H1 (cell line): ENCODE measurements around the gene SKAP2. TPM values are rescaled to one million over a fixed set of nuclear protein-coding genes. Genes with fewer than 3 reads are reported as not detected.

Experiments used
- CTCF ChIA-PET: fragments of 300-600 bp; sonication (Branson Sonifier 250); formaldehyde crosslinking; loops from one replicate; lab custom pipeline; 2021; ENCODE audit not compliant: partially characterized antibody; lab: Charles Lee
- POLR2A ChIA-PET: fragments of 300-600 bp; sonication (Branson Sonifier 250); formaldehyde crosslinking; loops from one replicate; lab custom pipeline; 2021; ENCODE audit warnings: inconsistent platforms; ENCODE audit not compliant: partially characterized antibody; lab: Charles Lee
- DNase-seq, 2 experiments: peaks; one replicate each; pipeline versions ENCODE4 v3.0.0 to v3.0.0-alpha.2; 2010 to 2022; ENCODE audit warnings: low spot score in 2 of 2, low read depth in 1 of 2, mixed read lengths in 1 of 2
- FAIRE-seq: peaks from 2 replicates; lab custom pipeline; 2011; peaks lifted over from hg19 to GRCh38; lab: Jason Lieb, UNC
- H2AFZ ChIP-seq: 2 replicates; pipeline ENCODE4 v1.8.1; 2012; ENCODE audit warnings: low read length, inconsistent platforms
- H2AK5ac ChIP-seq: 2 replicates; pipeline ENCODE4 v1.6.1; 2013; ENCODE audit warnings: low read depth, low read length
- H2BK120ac ChIP-seq: replicated peaks from 2 replicates; pipeline ENCODE3; 2013; ENCODE audit warnings: low read depth, low read length, inconsistent platforms
- H2BK12ac ChIP-seq: 2 replicates; pipeline ENCODE4 v1.6.1; 2013; ENCODE audit warnings: low read depth, low read length
- H2BK15ac ChIP-seq: 2 replicates; pipeline ENCODE4 v1.6.1; 2013; ENCODE audit warnings: low read length
- H2BK20ac ChIP-seq: 2 replicates; pipeline ENCODE4 v1.6.1; 2013; ENCODE audit warnings: low read length
- H2BK5ac ChIP-seq: 2 replicates; pipeline ENCODE4 v1.6.1; 2013; ENCODE audit warnings: low read depth, low read length
- H3K14ac ChIP-seq: 2 replicates; pipeline ENCODE4 v1.6.1; 2013; ENCODE audit warnings: inconsistent platforms; ENCODE audit not compliant: insufficient read length
- H3K18ac ChIP-seq: 2 replicates; pipeline ENCODE4 v1.6.1; 2013; ENCODE audit warnings: low read length; ENCODE audit errors: extremely low read depth
- H3K23ac ChIP-seq: 2 replicates; pipeline ENCODE4 v1.6.1; 2013; ENCODE audit warnings: inconsistent platforms; ENCODE audit not compliant: insufficient read length
- H3K23me2 ChIP-seq: 2 replicates; pipeline ENCODE4 v1.6.1; 2013; ENCODE audit warnings: low read depth, low read length
- H3K27ac ChIP-seq: 2 replicates; pipeline ENCODE4 v1.6.1; 2011; ENCODE audit warnings: low read depth, low read length, inconsistent platforms
- H3K27me3 ChIP-seq, 4 experiments: replicated peaks in 1 of 4; 1 replicate in 1 of 4; 2 replicates in 3 of 4; pipeline versions ENCODE4 v1.6.1 to v1.8.1; 2011 to 2013; ENCODE audit warnings: low read length in 3 of 4, mild to moderate bottlenecking in 3 of 4, inconsistent platforms in 2 of 4, mixed read lengths in 2 of 4, moderate library complexity in 1 of 4; ENCODE audit not compliant: control insufficient read depth in 3 of 4, insufficient read depth in 3 of 4; ENCODE audit errors: extremely low read depth in 1 of 4
- H3K36me3 ChIP-seq, 4 experiments: 2 replicates each; pipeline versions ENCODE4 v1.6.1 to v1.8.1; 2011 to 2013; ENCODE audit warnings: mild to moderate bottlenecking in 4 of 4, low read length in 3 of 4, moderate library complexity in 2 of 4, control low read depth in 1 of 4, inconsistent platforms in 1 of 4; ENCODE audit not compliant: insufficient read depth in 4 of 4, control insufficient read depth in 2 of 4
- H3K4ac ChIP-seq: replicated peaks from 2 replicates; pipeline ENCODE3; 2013; ENCODE audit warnings: low read length, low read depth, mixed read lengths, inconsistent platforms; ENCODE audit not compliant: insufficient read length
- H3K4me1 ChIP-seq, 4 experiments: replicated peaks in 1 of 4; 1 replicate in 1 of 4; 2 replicates in 3 of 4; pipeline versions ENCODE4 v1.6.1 to v1.8.1; 2011 to 2013; ENCODE audit warnings: low read length in 3 of 4, inconsistent platforms in 2 of 4, mixed read lengths in 1 of 4; ENCODE audit not compliant: insufficient read depth in 4 of 4, control insufficient read depth in 3 of 4
- H3K4me2 ChIP-seq, 2 experiments: 2 replicates each; pipeline versions ENCODE4 v1.6.1 to v1.8.1; 2011 to 2013; ENCODE audit warnings: low read depth in 2 of 2, low read length in 2 of 2, control low read depth in 1 of 2, inconsistent platforms in 1 of 2, mild to moderate bottlenecking in 1 of 2; ENCODE audit not compliant: insufficient read depth in 1 of 2
- H3K4me3 ChIP-seq, 4 experiments: fragments of 200-600, 300-600 bp in 1 of 4; sonication (generic), shearing (Covaris generic), sonication (Bioruptor Twin) in 1 of 4; 2 replicates each; pipeline versions ENCODE4 v1.5.1 to v1.8.1; 2011 to 2016; ENCODE audit warnings: low read length in 4 of 4, low read depth in 3 of 4, control low read depth in 2 of 4, inconsistent platforms in 2 of 4, mild to moderate bottlenecking in 2 of 4, mixed read lengths in 1 of 4, moderate library complexity in 1 of 4; ENCODE audit not compliant: insufficient read depth in 2 of 4; ENCODE audit errors: extremely low read depth in 1 of 4
- H3K56ac ChIP-seq: replicated peaks from 2 replicates; pipeline ENCODE3; 2013; ENCODE audit warnings: low read depth, mild to moderate bottlenecking, mixed read lengths, low read length, inconsistent platforms; ENCODE audit not compliant: insufficient read length
- H3K79me1 ChIP-seq: 2 replicates; pipeline ENCODE4 v1.6.1; 2013; ENCODE audit warnings: low read depth, low read length, control low read depth
- H3K79me2 ChIP-seq, 2 experiments: 2 replicates each; pipeline versions ENCODE4 v1.6.1 to v1.8.1; 2012 to 2013; ENCODE audit warnings: low read length in 2 of 2, mild to moderate bottlenecking in 2 of 2, inconsistent platforms in 1 of 2; ENCODE audit not compliant: insufficient read depth in 2 of 2, control insufficient read depth in 1 of 2
- H3K9ac ChIP-seq, 4 experiments: replicated peaks in 1 of 4; 1 replicate in 1 of 4; 2 replicates in 3 of 4; pipeline versions ENCODE4 v1.6.1 to v1.8.1; 2011 to 2013; ENCODE audit warnings: low read depth in 3 of 4, low read length in 3 of 4, control low read depth in 2 of 4, mild to moderate bottlenecking in 2 of 4, moderate library complexity in 2 of 4, inconsistent platforms in 1 of 4; ENCODE audit errors: extremely low read depth in 1 of 4
- H3K9me3 ChIP-seq, 2 experiments: 2 replicates each; pipeline versions ENCODE4 v1.6.1 to v1.8.1; 2012 to 2013; ENCODE audit warnings: mild to moderate bottlenecking in 2 of 2, moderate library complexity in 2 of 2, control low read depth in 1 of 2, inconsistent platforms in 1 of 2, low read depth in 1 of 2, low read length in 1 of 2, mixed read lengths in 1 of 2; ENCODE audit not compliant: insufficient read depth in 2 of 2
- H4K20me1 ChIP-seq, 2 experiments: replicated peaks in 1 of 2; 2 replicates each; pipeline versions ENCODE3 to v1.8.1; 2011 to 2013; ENCODE audit warnings: inconsistent platforms in 2 of 2, low read length in 2 of 2, mild to moderate bottlenecking in 1 of 2; ENCODE audit not compliant: insufficient read depth in 2 of 2, control insufficient read depth in 1 of 2
- H4K5ac ChIP-seq: 2 replicates; pipeline ENCODE4 v1.6.1; 2013; ENCODE audit warnings: low read length, low read depth, mixed read lengths, inconsistent platforms; ENCODE audit not compliant: insufficient read length
- H4K8ac ChIP-seq: 2 replicates; pipeline ENCODE4 v1.8.0; 2013; ENCODE audit warnings: mild to moderate bottlenecking, moderate library complexity, low read length, inconsistent platforms; ENCODE audit not compliant: insufficient read depth; ENCODE audit errors: extremely low read depth
- H4K91ac ChIP-seq: replicated peaks from 2 replicates; pipeline ENCODE3; 2013; ENCODE audit warnings: low read length, mixed read lengths, inconsistent platforms; ENCODE audit not compliant: insufficient read length
- ASH2L ChIP-seq: fragments of 200-600, 300-600 bp; sonication (generic); IDR thresholded peaks from one replicate; pipeline ENCODE4 v1.7.1; 2017; ENCODE audit warnings: low read length
- BCL11A ChIP-seq, 2 experiments: IDR thresholded peaks; one replicate each; pipeline ENCODE4 v1.6.1; 2011; ENCODE audit warnings: low read depth in 2 of 2, low read length in 2 of 2, mild to moderate bottlenecking in 2 of 2
- CEBPB ChIP-seq: IDR thresholded peaks from 2 replicates; pipeline ENCODE4 v1.6.1; 2012; ENCODE audit warnings: low read depth, low read length
- CREB1 ChIP-seq: IDR thresholded peaks from 2 replicates; pipeline ENCODE4 v1.6.1; 2012; ENCODE audit warnings: inconsistent platforms
- CTBP2 ChIP-seq: IDR thresholded peaks from 2 replicates; pipeline ENCODE4 v1.7.0; 2011; ENCODE audit warnings: borderline replicate concordance, mild to moderate bottlenecking, moderate library complexity, mixed read lengths, low read length; ENCODE audit not compliant: insufficient read depth, insufficient read length
- EGR1 ChIP-seq: IDR thresholded peaks from 2 replicates; pipeline ENCODE4 v1.6.1; 2011; ENCODE audit warnings: low read depth, low read length, borderline replicate concordance
- FOSL1 ChIP-seq: IDR thresholded peaks from 2 replicates; pipeline ENCODE4 v1.6.1; 2011; ENCODE audit warnings: mild to moderate bottlenecking, low read depth, low read length, moderate library complexity; ENCODE audit not compliant: insufficient read depth
- MAX ChIP-seq: IDR thresholded peaks from 2 replicates; pipeline ENCODE4 v1.6.1; 2012; ENCODE audit warnings: inconsistent platforms
- POLR2A ChIP-seq, 2 experiments: IDR thresholded peaks; 1 replicate in 1 of 2; 2 replicates in 1 of 2; pipeline ENCODE4 v1.6.1; 2011; ENCODE audit warnings: low read depth in 2 of 2, low read length in 2 of 2, mild to moderate bottlenecking in 2 of 2; ENCODE audit errors: control extremely low read depth in 1 of 2
- RAD21 ChIP-seq, 2 experiments: IDR thresholded peaks in 1 of 2; conservative IDR thresholded peaks in 1 of 2; 2 replicates each; pipeline ENCODE4 v1.6.1; 2011; ENCODE audit warnings: low read depth in 2 of 2, low read length in 2 of 2, improper control_type of control experiment in 1 of 2, inconsistent platforms in 1 of 2, mild to moderate bottlenecking in 1 of 2, moderate library complexity in 1 of 2
- RXRA ChIP-seq: IDR thresholded peaks from 2 replicates; pipeline ENCODE4 v1.6.1; 2011; ENCODE audit warnings: low read depth, mild to moderate bottlenecking, low read length, moderate library complexity; ENCODE audit not compliant: insufficient read depth
- SP2 ChIP-seq: IDR thresholded peaks from 2 replicates; pipeline ENCODE4 v1.6.1; 2012; ENCODE audit warnings: mild to moderate bottlenecking, low read length, inconsistent platforms
- SP4 ChIP-seq: IDR thresholded peaks from 2 replicates; pipeline ENCODE4 v1.6.1; 2012; ENCODE audit warnings: low read length, inconsistent platforms
- SRF ChIP-seq: IDR thresholded peaks from 2 replicates; pipeline ENCODE4 v1.6.1; 2011; ENCODE audit warnings: mild to moderate bottlenecking, low read depth, low read length, moderate library complexity
- TBP ChIP-seq: IDR thresholded peaks from 2 replicates; pipeline ENCODE4 v1.6.1; 2011; ENCODE audit warnings: low read depth, low read length, improper control_type of control experiment
- ZNF274 ChIP-seq: IDR thresholded peaks from 2 replicates; pipeline ENCODE4 v1.7.0; 2012; ENCODE audit warnings: low read length, borderline replicate concordance; ENCODE audit errors: extremely low read depth
- WGBS, 2 experiments: shearing (Covaris generic) in 1 of 2; methylation state at CpG; one replicate each; pipeline versions ENCODE4 v1.1.6 to v1.1.7; 2013 to 2015; ENCODE audit warnings: low lambda C conversion rate in 2 of 2, mixed read lengths in 2 of 2, inconsistent platforms in 1 of 2, low coverage in 1 of 2, missing lambda C conversion rate in 1 of 2; ENCODE audit not compliant: insufficient replicate concordance in 2 of 2, insufficient coverage in 1 of 2, insufficient read length in 1 of 2; ENCODE audit errors: extremely low coverage in 1 of 2, missing lambda C conversion rate in 1 of 2; 5-methylcytosine and 5-hydroxymethylcytosine counted together
- polyA plus RNA-seq, 7 experiments: library from polyadenylated mRNA; depleted of rRNA in 3 of 7; stranded (reverse) in 5 of 7; unstranded in 2 of 7; fragments of >200 nt in 5 of 7; fragments of 200-250 nt in 2 of 7; gene quantifications; 1 replicate in 5 of 7; 2 replicates in 1 of 7; 4 replicates in 1 of 7; pipeline versions ENCODE4 v1.2.1 to v1.2.3, GENCODE V29; 2011 to 2013; ENCODE audit warnings: missing spikeins in 2 of 7, mixed read lengths in 2 of 7
- total RNA-seq: library from RNA; stranded (reverse); fragmentation: NEBNext Ultra II Directional; extraction: Animal tissue kit (Norgen Biotek cat#: 25700); gene quantifications from 2 replicates; pipeline ENCODE4 v1.2.1, GENCODE V29; 2021

SKAP2 gene
- total and polyA plus RNA-seq, 2 of the 8 experiments (the other 6 are each of a cell fraction or from before 2014, with no cell fraction given): 0.53 to 5.1 TPM

GRCh38 chr7:26759108-26759507 lies 105.3 kb downstream of the SKAP2 start:
- H4K8ac ChIP-seq: no peak overlapping the region
- H3K79me2 ChIP-seq: no peaks in the 10 kb centered on the region
- no peak overlapping the region for H2AK5ac ChIP-seq
- no peaks in the 10 kb centered on the region for H3K27me3 ChIP-seq
- no peak overlapping the region for H3K27ac ChIP-seq
- H4K5ac ChIP-seq: no peak overlapping the region
- H3K4me1 ChIP-seq: no peaks in the 10 kb centered on the region
- POLR2A ChIA-PET: no interaction called here
- H3K79me1 ChIP-seq: no peaks in the 10 kb centered on the region
- no peak overlapping the region for H3K9ac ChIP-seq
- H2BK15ac ChIP-seq: no peak overlapping the region
- CTCF ChIA-PET: interaction anchor here (1.2 kb wide), 1 partner anchor 402 kb away, joined by 3 read pairs; no protein-coding TSS in a partner anchor
- no peak overlapping the region for H3K4me3 ChIP-seq
- FAIRE-seq: no peak
- H3K14ac ChIP-seq: no peak overlapping the region
- no peaks in the 10 kb centered on the region for H3K9me3 ChIP-seq
- H3K4me2 ChIP-seq: no peak overlapping the region
- no peak overlapping the region for H2AFZ ChIP-seq
- no peak overlapping the region for H3K23ac ChIP-seq
- H3K23me2 ChIP-seq: no peaks in the 10 kb centered on the region
- H3K4ac ChIP-seq: no peak overlapping the region
- no peak overlapping the region for H2BK20ac ChIP-seq
- H2BK12ac ChIP-seq: no peak overlapping the region
- no peaks in the 10 kb centered on the region for H3K36me3 ChIP-seq
- DNase-seq: no peak
- no peak overlapping the region for H4K91ac ChIP-seq
- 100% methylated on average over 2 of the region's 2 CpGs; no CpG with 5 or more reads in 1 of the 2 experiments for WGBS, 2 experiments
- H2BK120ac ChIP-seq: no peak overlapping the region
- H3K56ac ChIP-seq: no peak overlapping the region
- H2BK5ac ChIP-seq: no peak overlapping the region
- no peaks in the 10 kb centered on the region for H4K20me1 ChIP-seq
- no peak overlapping the region for H3K18ac ChIP-seq
- TF ChIP-seq ASH2L: no peak
- no peak for TF ChIP-seq SRF
- TF ChIP-seq RXRA: no peak
- TF ChIP-seq CREB1: no peak
- TF ChIP-seq EGR1: no peak
- no peak for TF ChIP-seq CTBP2
- no peak for TF ChIP-seq SP2
- no peak for TF ChIP-seq CEBPB
- no peak for TF ChIP-seq MAX
- no peak for TF ChIP-seq FOSL1
- no peak for TF ChIP-seq RAD21 (IDR thresholded peaks at IDR 0.05 in 1 of 2, conservative IDR thresholded peaks at IDR 0.05 in 1 of 2; ENCODE audit: low read depth in 2 of 2, low read length in 2 of 2)
- TF ChIP-seq TBP: no peak
- no peak for TF ChIP-seq BCL11A (IDR thresholded peaks at IDR 0.05; ENCODE audit: low read depth in 2 of 2, low read length in 2 of 2)
- TF ChIP-seq POLR2A (IDR thresholded peaks at IDR 0.05; ENCODE audit: control extremely low read depth in 1 of 2, low read depth in 2 of 2, low read length in 2 of 2): no peak
- TF ChIP-seq ZNF274: no peak
- no peak for TF ChIP-seq SP4
